Measurements from ENCODE around the gene SCD. TPM values are rescaled to one million over a fixed set of nuclear protein-coding genes. Genes with fewer than 3 reads are reported as not detected.

The SCD gene
- total and polyA plus RNA-seq, 9 of the 15 experiments (the other 6 are each of a cell fraction or from before 2014, with no cell fraction given) = 114 to 486 (median 188) TPM

DNA sequence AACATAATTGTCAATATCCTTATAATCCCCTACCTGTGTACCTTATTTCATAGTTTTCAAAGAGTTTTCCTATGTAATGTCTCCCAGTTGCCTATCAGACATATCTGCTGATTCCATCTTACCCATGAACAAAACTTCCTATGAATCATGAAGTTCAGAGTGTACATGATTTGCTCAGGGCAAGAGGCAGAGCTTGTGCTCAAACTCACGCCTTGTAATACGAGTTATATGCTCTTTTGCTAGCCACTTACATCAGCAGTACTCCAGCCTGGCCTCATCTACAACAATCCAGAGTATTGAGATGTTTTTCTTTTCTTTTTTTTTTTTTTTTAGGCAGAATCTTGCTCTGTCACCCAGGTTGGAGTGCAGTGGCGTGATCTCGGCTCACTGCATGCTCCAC lies 28.8 kb upstream of the SCD start (continued):
- TF ChIP-seq ZNF584 (CRISPR knock-in tag; IDR thresholded peaks at IDR 0.05; ENCODE audit: low read depth) = no peak
- no peak for TF ChIP-seq JUN (IDR thresholded peaks at IDR 0.05; ENCODE audit: borderline replicate concordance, low read depth, low read length)
- no peak for TF ChIP-seq JUN (CRISPR knock-in tag; IDR thresholded peaks at IDR 0.05; ENCODE audit: borderline replicate concordance)
- TF ChIP-seq ZNF764 (CRISPR knock-in tag; IDR thresholded peaks at IDR 0.05; ENCODE audit: low read depth) = no peak
- TF ChIP-seq ZNF431 (CRISPR knock-in tag; IDR thresholded peaks at IDR 0.05) = no peak

- H3K4me1 ChIP-seq (replicated peaks in 1 of 2; ENCODE audit: control insufficient read depth in 2 of 2, insufficient read depth in 2 of 2, low read length in 2 of 2) = no peaks in the 10 kb centered on the region
- ATAC-seq = no peak
- H3K27ac ChIP-seq (ENCODE audit: extremely low read depth, low read depth, low read length) = no peak overlapping the region
- no peak overlapping the region for H3K9ac ChIP-seq (ENCODE audit: insufficient read depth in 1 of 2, low read depth in 2 of 2, low read length in 2 of 2)
- 0% methylated on average over 1 of the region's 1 CpG for WGBS (ENCODE audit: insufficient coverage, low coverage, missing lambda C conversion rate)
- no peak overlapping the region for H3K4me3 ChIP-seq
- DNase-seq (ENCODE audit: extremely low read depth in 1 of 4, low spot score in 3 of 4) = no peak
- no peaks in the 10 kb centered on the region for H3K36me3 ChIP-seq (ENCODE audit: control insufficient read depth, insufficient read depth, low read length)
- intact Hi-C loops (cut with micrococcal nuclease) (no loop called here), in situ Hi-C loops (cut with MboI) (no loop called here)
- ChIA-PET POLR2A (no interaction called here), CTCF (ENCODE audit: low intra/inter-chr PET ratio) (no interaction called here)
- H3K9me1 ChIP-seq (ENCODE audit: control insufficient read depth, insufficient read depth, low read length) = no peaks in the 10 kb centered on the region
- no peaks in the 10 kb centered on the region for H3K9me3 ChIP-seq (replicated peaks; ENCODE audit: control insufficient read depth, insufficient read depth, low read depth, low read length)
- BruUV-seq (replicated peaks) = no TSS peak
- no peak for FAIRE-seq
- H3K79me2 ChIP-seq (ENCODE audit: control insufficient read depth, insufficient read depth, low read length) = no peaks in the 10 kb centered on the region
- H3K27me3 ChIP-seq (ENCODE audit: control insufficient read depth in 2 of 2, insufficient read depth in 2 of 2, low read length in 2 of 2) = peaks cover 5 to 13% of the 10 kb centered on the region in 2 experiments; a peak in 3 of 5 replicates
- TF ChIP-seq CEBPG (CRISPR knock-in tag; IDR thresholded peaks at IDR 0.05) = no peak
- TF ChIP-seq CEBPG (tag; conservative IDR thresholded peaks at IDR 0.05 in 1 of 2, IDR thresholded peaks at IDR 0.05 in 1 of 2) = peak in 1 of 2 experiments; percentile 34; a peak in 1 of 4 replicates
- TF ChIP-seq HINFP (tag; conservative IDR thresholded peaks at IDR 0.05; ENCODE audit: low read depth) = no peak
- peak; percentile 39; the same call in 1 of the 2 replicates for TF ChIP-seq CEBPB (tag; IDR thresholded peaks at IDR 0.05)
- H3K4me2 ChIP-seq (ENCODE audit: insufficient read depth, low read length) = no peak overlapping the region
- H2AFZ ChIP-seq (ENCODE audit: low read depth, low read length) = no peak overlapping the region
- no peaks in the 10 kb centered on the region for H4K20me1 ChIP-seq (replicated peaks; ENCODE audit: control insufficient read depth, insufficient read depth, low read length)
These were observed 27.2 kb upstream of the SCD start for GRCh38 chr10:100319707-100320402.
